ENCODE results near the gene DCHS2. TPM values are rescaled to one million over a fixed set of nuclear protein-coding genes. Genes with fewer than 3 reads are reported as not detected.
A peak's percentile ranks its signal among the peaks of the same experiment; 100 is the strongest.

The DCHS2 gene
- total and polyA plus RNA-seq, 2 experiments from 2014 or later = 0.21 to 7.6 TPM

- no peak overlapping the region for H3K27ac ChIP-seq (ENCODE audit: low read depth)
- ATAC-seq (no peak), DNase-seq (ENCODE audit: low spot score) (no peak)
- H3K79me2 ChIP-seq (replicated peaks; ENCODE audit: insufficient read depth) = no peaks in the 10 kb centered on the region
- peaks cover 5% of the 10 kb centered on the region for H3K4me1 Mint-ChIP-seq
- H2AFZ ChIP-seq = no peak overlapping the region
- no peaks in the 10 kb centered on the region for H3K27me3 ChIP-seq (ENCODE audit: insufficient read depth)
- peaks cover 9% of the 10 kb centered on the region for H3K27me3 Mint-ChIP-seq (ENCODE audit: insufficient read depth, low read depth, poor library complexity)
- H3K4me1 ChIP-seq (ENCODE audit: insufficient read depth) = peaks cover 5% of the 10 kb centered on the region
- no peaks in the 10 kb centered on the region for H4K20me1 ChIP-seq (replicated peaks; ENCODE audit: insufficient read depth)
- H3K27ac Mint-ChIP-seq = peak overlapping the region; percentile 56; the same call in 1 of the 2 replicates
- no peak overlapping the region for H3K4me3 Mint-ChIP-seq
- no peaks in the 10 kb centered on the region; the same call in 2 of the 3 replicates for H3K9me3 Mint-ChIP-seq
- H3K4me2 ChIP-seq = no peak overlapping the region
- no peaks in the 10 kb centered on the region for H3K36me3 Mint-ChIP-seq (ENCODE audit: low read depth)
- TF ChIP-seq NANOG (IDR thresholded peaks at IDR 0.05; ENCODE audit: borderline replicate concordance) (no peak), CREB1 (CRISPR knock-in tag; IDR thresholded peaks at IDR 0.05; ENCODE audit: low read depth) (no peak), CTCF (conservative IDR thresholded peaks at IDR 0.05; ENCODE audit: low read depth in 2 of 2) (no peak), ZNF114 (CRISPR knock-in tag; IDR thresholded peaks at IDR 0.05) (no peak), ZNF462 (CRISPR knock-in tag; IDR thresholded peaks at IDR 0.05) (no peak), ZNF331 (CRISPR knock-in tag; IDR thresholded peaks at IDR 0.05; ENCODE audit: low read depth) (no peak), ETS1 (IDR thresholded peaks at IDR 0.05) (no peak), STAT1 (IDR thresholded peaks at IDR 0.05; ENCODE audit: unreplicated experiment) (no peak)
- H3F3A ChIP-seq (replicated peaks; ENCODE audit: low read depth) = no peaks in the 10 kb centered on the region
- no peaks in the 10 kb centered on the region; the same call in 1 of the 2 replicates for H3K36me3 ChIP-seq (ENCODE audit: insufficient read depth)
- H3K9me2 ChIP-seq (ENCODE audit: insufficient read depth) = 0 out of 2 replicates have a peak, but pooled peaks cover 9% of the 10 kb centered on the region
- no peak overlapping the region for H3K4me3 ChIP-seq
These were observed 302.3 kb downstream of the DCHS2 start for GRCh38 chr4:154189346-154189745.

Measured in GM23338 (cell line).